Stomach (tissue), 4 donors: ENCODE data around the gene NTN3.

Source experiments
- EP300 ChIP-seq: sonication (generic); formaldehyde crosslinking; IDR thresholded peaks from one replicate; pipeline ENCODE4 v1.6.1; 2017; ENCODE audit warnings: antibody characterized with exemption
- POLR2A ChIP-seq, 4 donors: fragments of 450-650 bp; IDR thresholded peaks; one replicate each; pipeline ENCODE4 v1.6.1; 2016; ENCODE audit warnings: antibody characterized with exemption in 4 of 4, control low read depth in 2 of 4, mild to moderate bottlenecking in 1 of 4, moderate library complexity in 1 of 4
- POLR2AphosphoS5 ChIP-seq, 3 donors: sonication (generic); formaldehyde crosslinking; IDR thresholded peaks; one replicate each; pipeline ENCODE4 v1.6.1; 2016; ENCODE audit warnings: antibody characterized with exemption in 3 of 3
- TF ChIP-seq, protein P1 (sequence below), 7 experiments: fragments of 450-650 bp in 4 of 7; fragments of 200-600 bp in 3 of 7; sonication (generic) in 3 of 7; IDR thresholded peaks; one replicate each; pipeline ENCODE4 v1.5.1; 2016 to 2019; ENCODE audit warnings: antibody characterized with exemption in 7 of 7, control low read depth in 2 of 7, mild to moderate bottlenecking in 1 of 7

- TF ChIP-seq, protein P1, sequence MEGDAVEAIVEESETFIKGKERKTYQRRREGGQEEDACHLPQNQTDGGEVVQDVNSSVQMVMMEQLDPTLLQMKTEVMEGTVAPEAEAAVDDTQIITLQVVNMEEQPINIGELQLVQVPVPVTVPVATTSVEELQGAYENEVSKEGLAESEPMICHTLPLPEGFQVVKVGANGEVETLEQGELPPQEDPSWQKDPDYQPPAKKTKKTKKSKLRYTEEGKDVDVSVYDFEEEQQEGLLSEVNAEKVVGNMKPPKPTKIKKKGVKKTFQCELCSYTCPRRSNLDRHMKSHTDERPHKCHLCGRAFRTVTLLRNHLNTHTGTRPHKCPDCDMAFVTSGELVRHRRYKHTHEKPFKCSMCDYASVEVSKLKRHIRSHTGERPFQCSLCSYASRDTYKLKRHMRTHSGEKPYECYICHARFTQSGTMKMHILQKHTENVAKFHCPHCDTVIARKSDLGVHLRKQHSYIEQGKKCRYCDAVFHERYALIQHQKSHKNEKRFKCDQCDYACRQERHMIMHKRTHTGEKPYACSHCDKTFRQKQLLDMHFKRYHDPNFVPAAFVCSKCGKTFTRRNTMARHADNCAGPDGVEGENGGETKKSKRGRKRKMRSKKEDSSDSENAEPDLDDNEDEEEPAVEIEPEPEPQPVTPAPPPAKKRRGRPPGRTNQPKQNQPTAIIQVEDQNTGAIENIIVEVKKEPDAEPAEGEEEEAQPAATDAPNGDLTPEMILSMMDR (IDR thresholded peaks at IDR 0.05), result no peak
- TF ChIP-seq EP300, result no peak
- TF ChIP-seq POLR2A (IDR thresholded peaks at IDR 0.05), result no peak
- no peak for TF ChIP-seq POLR2AphosphoS5 (IDR thresholded peaks at IDR 0.05)
Observed at GRCh38 chr16:2499454-2499853, 28.4 kb downstream of the NTN3 start.
